Measurements from ENCODE around the gene CNTN2.

CNTN2 gene

DNA sequence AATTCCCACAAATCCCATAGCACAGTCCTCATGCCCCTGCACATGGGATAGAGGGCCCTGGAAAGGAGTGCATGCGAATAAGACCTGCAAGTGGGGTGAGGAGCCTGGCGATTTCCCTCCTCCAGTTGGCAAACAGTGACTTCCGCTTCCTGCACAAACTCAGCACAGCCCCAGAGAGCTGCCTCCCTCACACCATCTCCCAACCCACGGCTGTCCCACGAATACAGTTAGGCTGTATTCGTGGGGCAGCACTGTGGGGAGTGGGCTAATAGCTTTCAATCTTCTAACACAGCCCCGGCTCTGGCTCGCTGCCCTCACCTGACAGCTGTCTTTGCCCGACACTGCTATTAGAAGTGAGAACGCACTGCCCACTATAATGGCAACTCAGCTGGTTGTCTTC lies 28.2 kb upstream of the CNTN2 start:
- TF ChIP-seq, protein P1, sequence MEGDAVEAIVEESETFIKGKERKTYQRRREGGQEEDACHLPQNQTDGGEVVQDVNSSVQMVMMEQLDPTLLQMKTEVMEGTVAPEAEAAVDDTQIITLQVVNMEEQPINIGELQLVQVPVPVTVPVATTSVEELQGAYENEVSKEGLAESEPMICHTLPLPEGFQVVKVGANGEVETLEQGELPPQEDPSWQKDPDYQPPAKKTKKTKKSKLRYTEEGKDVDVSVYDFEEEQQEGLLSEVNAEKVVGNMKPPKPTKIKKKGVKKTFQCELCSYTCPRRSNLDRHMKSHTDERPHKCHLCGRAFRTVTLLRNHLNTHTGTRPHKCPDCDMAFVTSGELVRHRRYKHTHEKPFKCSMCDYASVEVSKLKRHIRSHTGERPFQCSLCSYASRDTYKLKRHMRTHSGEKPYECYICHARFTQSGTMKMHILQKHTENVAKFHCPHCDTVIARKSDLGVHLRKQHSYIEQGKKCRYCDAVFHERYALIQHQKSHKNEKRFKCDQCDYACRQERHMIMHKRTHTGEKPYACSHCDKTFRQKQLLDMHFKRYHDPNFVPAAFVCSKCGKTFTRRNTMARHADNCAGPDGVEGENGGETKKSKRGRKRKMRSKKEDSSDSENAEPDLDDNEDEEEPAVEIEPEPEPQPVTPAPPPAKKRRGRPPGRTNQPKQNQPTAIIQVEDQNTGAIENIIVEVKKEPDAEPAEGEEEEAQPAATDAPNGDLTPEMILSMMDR (IDR thresholded peaks at IDR 0.05; ENCODE audit: low read depth, low read length, missing control alignments) = no peak
- no peak for DNase-seq (ENCODE audit: low read depth)
- no peak overlapping the region for H3K4me3 ChIP-seq (ENCODE audit: low read depth, low read length)
- in situ Hi-C loops (cut with HindIII; ENCODE audit: low sequenced_read_pairs) = loop anchor here (5.0 kb wide), 1 partner anchor 43 kb away; no protein-coding TSS in a partner anchor

DNA sequence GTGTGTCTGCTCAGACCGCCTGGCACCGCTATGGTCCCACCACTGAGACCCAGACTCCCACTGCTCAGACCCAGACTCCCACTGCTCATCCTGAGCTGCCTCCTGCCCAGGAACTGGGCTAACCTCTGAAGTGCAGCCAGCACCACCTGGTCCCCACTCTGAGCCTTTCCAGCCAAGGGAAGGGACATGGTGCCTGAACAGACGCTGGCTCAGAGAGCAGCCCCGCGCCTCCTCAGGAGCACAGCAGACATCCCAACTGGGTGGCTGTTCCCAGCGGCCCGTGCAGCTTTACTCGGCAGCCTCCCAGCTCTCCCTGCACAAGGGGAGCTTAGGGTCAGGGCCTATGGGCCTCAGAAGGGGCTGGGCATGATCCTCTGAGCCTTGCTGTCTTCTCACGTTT lies 27.8 kb upstream of the CNTN2 start:
- no peak overlapping the region for H3K4me3 ChIP-seq (ENCODE audit: low read depth, low read length)
- in situ Hi-C loops (cut with HindIII; ENCODE audit: low sequenced_read_pairs) = no loop called here
- TF ChIP-seq, protein P1 (IDR thresholded peaks at IDR 0.05; ENCODE audit: low read depth, low read length, missing control alignments) = no peak
- DNase-seq (ENCODE audit: low read depth) = no peak

GRCh38 chr1:205016075-205016474 lies 26.9 kb upstream of the CNTN2 start:
- TF ChIP-seq, protein P1 (IDR thresholded peaks at IDR 0.05; ENCODE audit: low read depth, low read length, missing control alignments) = no peak
- H3K4me3 ChIP-seq (ENCODE audit: low read depth, low read length) = no peak overlapping the region
- in situ Hi-C loops (cut with HindIII; ENCODE audit: low sequenced_read_pairs) = no loop called here
- no peak for DNase-seq (ENCODE audit: low read depth)

GRCh38 chr1:205016584-205016983 lies 26.4 kb upstream of the CNTN2 start:
- in situ Hi-C loops (cut with HindIII; ENCODE audit: low sequenced_read_pairs) = no loop called here
- TF ChIP-seq, protein P1 (IDR thresholded peaks at IDR 0.05; ENCODE audit: low read depth, low read length, missing control alignments) = no peak

DNA sequence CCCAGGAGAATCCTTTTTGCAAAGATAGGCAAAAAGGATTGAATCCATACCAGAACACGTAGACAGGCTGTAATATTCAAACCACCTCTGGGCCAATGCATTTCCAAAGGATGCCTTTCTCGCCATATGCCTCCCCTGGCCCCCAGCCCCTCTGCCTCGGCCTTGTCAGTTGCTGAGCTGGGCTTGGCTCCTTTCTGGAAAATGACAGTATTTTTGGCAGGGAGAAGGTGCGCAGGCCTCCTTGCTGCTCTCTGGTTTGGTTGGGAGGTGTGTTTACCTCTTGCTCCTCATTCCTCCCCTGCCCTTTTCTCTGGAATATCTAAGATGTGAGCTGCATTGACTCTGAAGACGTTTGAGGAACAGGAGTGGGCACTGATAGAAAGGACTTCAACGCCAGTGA lies 26.0 kb upstream of the CNTN2 start:
- H3K4me3 ChIP-seq (ENCODE audit: low read depth, low read length) = no peak overlapping the region
- TF ChIP-seq, protein P1 (IDR thresholded peaks at IDR 0.05; ENCODE audit: low read depth, low read length, missing control alignments) = no peak
- in situ Hi-C loops (cut with HindIII; ENCODE audit: low sequenced_read_pairs) = no loop called here
- no peak for DNase-seq (ENCODE audit: low read depth)

More at GRCh38 chr1:205016584-205016983, 26.4 kb upstream of the CNTN2 start:
- no peak for DNase-seq (ENCODE audit: low read depth)
- no peak overlapping the region for H3K4me3 ChIP-seq (ENCODE audit: low read depth, low read length)

- TF ChIP-seq, protein P1 (IDR thresholded peaks at IDR 0.05; ENCODE audit: low read depth, low read length, missing control alignments) = no peak
- in situ Hi-C loops (cut with HindIII; ENCODE audit: low sequenced_read_pairs) = no loop called here
Observed at GRCh38 chr1:205017766-205018165, 25.2 kb upstream of the CNTN2 start.

GRCh38 chr1:205018381-205018780 lies 24.6 kb upstream of the CNTN2 start:
- no peak for DNase-seq (ENCODE audit: low read depth)
- TF ChIP-seq, protein P1 (IDR thresholded peaks at IDR 0.05; ENCODE audit: low read depth, low read length, missing control alignments) = no peak
- no peak overlapping the region for H3K4me3 ChIP-seq (ENCODE audit: low read depth, low read length)
- in situ Hi-C loops (cut with HindIII; ENCODE audit: low sequenced_read_pairs) = no loop called here

More at GRCh38 chr1:205017766-205018165, 25.2 kb upstream of the CNTN2 start:
- H3K4me3 ChIP-seq (ENCODE audit: low read depth, low read length) = no peak overlapping the region
- no peak for DNase-seq (ENCODE audit: low read depth)
